AG09309 (cell line): Measurements from ENCODE around the gene KIF6.
"Not testable (repeated sequence)": the region's sequence is repeated elsewhere in the genome, so short reads cannot be mapped to it uniquely, and the experiment has no call there.

Experiments
- DNase-seq: peaks from one replicate; pipeline ENCODE4 v3.0.0-alpha.2; 2010; ENCODE audit warnings: low read depth
- H3K4me3 ChIP-seq: 2 replicates; pipeline ENCODE4 v1.5.1; 2011; ENCODE audit warnings: mild to moderate bottlenecking, low read depth, low read length, moderate library complexity; ENCODE audit not compliant: control insufficient read depth
- CTCF ChIP-seq: IDR thresholded peaks from 2 replicates; pipeline ENCODE4 v1.5.1; 2011; ENCODE audit warnings: mild to moderate bottlenecking, low read depth, low read length, inconsistent platforms; ENCODE audit not compliant: insufficient read depth, control insufficient read depth; ENCODE audit errors: missing control alignments

KIF6 gene

GRCh38 chr6:39507331-39507998, 217.7 kb downstream of the KIF6 start:
- no peak for DNase-seq
- no peak for TF ChIP-seq CTCF
- H3K4me3 ChIP-seq: no peak overlapping the region

- not testable (repeated sequence) for H3K4me3 ChIP-seq, DNase-seq
Observed at GRCh38 chr6:39502362-39502955, 222.7 kb downstream of the KIF6 start.

- no peak for DNase-seq
- H3K4me3 ChIP-seq: no peak overlapping the region
- no peak for TF ChIP-seq CTCF
Observed at GRCh38 chr6:39499053-39499452, 226.2 kb downstream of the KIF6 start.

- DNase-seq: no peak
- no peak for TF ChIP-seq CTCF
- H3K4me3 ChIP-seq: no peak overlapping the region
Observed at GRCh38 chr6:39498096-39498495, 227.1 kb downstream of the KIF6 start.

GRCh38 chr6:39496915-39497314, 228.3 kb downstream of the KIF6 start:
- no peak for TF ChIP-seq CTCF
- no peak for DNase-seq
- no peak overlapping the region for H3K4me3 ChIP-seq

GRCh38 chr6:39496456-39496855, 228.8 kb downstream of the KIF6 start:
- DNase-seq: no peak
- H3K4me3 ChIP-seq: no peak overlapping the region
- TF ChIP-seq CTCF: no peak

- H3K4me3 ChIP-seq: no peak overlapping the region
- TF ChIP-seq CTCF: no peak
- no peak for DNase-seq
Observed at GRCh38 chr6:39495640-39496039, 229.6 kb downstream of the KIF6 start.
